ENCODE results near the gene CABCOCO1. TPM values are rescaled to one million over a fixed set of nuclear protein-coding genes. Genes with fewer than 3 reads are reported as not detected.

The CABCOCO1 gene
- total RNA-seq, 4 donors from 2014 or later = 0.94 to 1.6 (median 1.3) TPM

DNA sequence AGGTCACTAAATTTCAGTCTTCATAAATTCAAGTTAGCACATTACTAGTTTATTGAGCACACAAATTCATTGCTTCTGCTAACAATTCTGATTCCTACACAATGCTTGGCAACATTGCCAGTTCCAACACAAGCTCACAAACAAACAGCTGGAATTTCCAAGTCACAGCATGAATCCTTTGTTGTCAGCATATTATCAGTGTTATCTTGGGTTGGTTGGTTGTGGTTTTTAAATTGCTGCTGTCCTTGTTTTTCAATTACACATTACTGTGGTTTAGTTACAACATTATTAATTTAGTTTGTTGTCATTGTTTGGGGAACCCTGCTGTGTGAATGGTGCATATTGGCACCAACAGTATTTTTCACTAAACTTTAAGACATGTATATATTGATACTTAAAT lies 152.8 kb downstream of the CABCOCO1 start:
- Histone ChIP-seq H3K4me1 (no peaks in the 10 kb centered on the region), H3K36me3 (no peaks in the 10 kb centered on the region), H3K9me3 (no peaks in the 10 kb centered on the region), H3K27ac (no peak overlapping the region), H3K27me3 (no peaks in the 10 kb centered on the region), H3K4me3 (no peak overlapping the region)
- TF ChIP-seq POLR2AphosphoS5 (IDR thresholded peaks at IDR 0.05) (no peak), EP300 (IDR thresholded peaks at IDR 0.05) (no peak), POLR2A (IDR thresholded peaks at IDR 0.05) (no peak)
- TF ChIP-seq, protein P1, sequence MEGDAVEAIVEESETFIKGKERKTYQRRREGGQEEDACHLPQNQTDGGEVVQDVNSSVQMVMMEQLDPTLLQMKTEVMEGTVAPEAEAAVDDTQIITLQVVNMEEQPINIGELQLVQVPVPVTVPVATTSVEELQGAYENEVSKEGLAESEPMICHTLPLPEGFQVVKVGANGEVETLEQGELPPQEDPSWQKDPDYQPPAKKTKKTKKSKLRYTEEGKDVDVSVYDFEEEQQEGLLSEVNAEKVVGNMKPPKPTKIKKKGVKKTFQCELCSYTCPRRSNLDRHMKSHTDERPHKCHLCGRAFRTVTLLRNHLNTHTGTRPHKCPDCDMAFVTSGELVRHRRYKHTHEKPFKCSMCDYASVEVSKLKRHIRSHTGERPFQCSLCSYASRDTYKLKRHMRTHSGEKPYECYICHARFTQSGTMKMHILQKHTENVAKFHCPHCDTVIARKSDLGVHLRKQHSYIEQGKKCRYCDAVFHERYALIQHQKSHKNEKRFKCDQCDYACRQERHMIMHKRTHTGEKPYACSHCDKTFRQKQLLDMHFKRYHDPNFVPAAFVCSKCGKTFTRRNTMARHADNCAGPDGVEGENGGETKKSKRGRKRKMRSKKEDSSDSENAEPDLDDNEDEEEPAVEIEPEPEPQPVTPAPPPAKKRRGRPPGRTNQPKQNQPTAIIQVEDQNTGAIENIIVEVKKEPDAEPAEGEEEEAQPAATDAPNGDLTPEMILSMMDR (IDR thresholded peaks at IDR 0.05) = no peak
- no peak for ATAC-seq

Other genes starting within 250 kb of the CABCOCO1 start
- gene TMEM26, start 209.5 kb upstream of the CABCOCO1 start, total RNA-seq = 1 to 10 TPM in 1 of 4 donors, under 1 TPM in 2, not detected in 1; 0.12 to 1.7 (median 0.40) TPM
- gene ARID5B, start 238.8 kb downstream of the CABCOCO1 start, total RNA-seq = 10 to 100 TPM; 34.7 to 81.4 (median 62.5) TPM

All from gastroesophageal sphincter (tissue), 4 donors.